C4-2B (cell line): ENCODE results near the gene GATA2.

ENCODE experiments used
- ZFX ChIP-seq: fragments of 450-650 bp; IDR thresholded peaks from 2 replicates; pipeline ENCODE4 v1.6.1; 2017
- TF ChIP-seq, protein P1 (sequence below): fragments of 450-650 bp; conservative IDR thresholded peaks from 2 replicates; pipeline ENCODE4 v1.5.1; 2017; ENCODE audit warnings: mild to moderate bottlenecking

DNA sequence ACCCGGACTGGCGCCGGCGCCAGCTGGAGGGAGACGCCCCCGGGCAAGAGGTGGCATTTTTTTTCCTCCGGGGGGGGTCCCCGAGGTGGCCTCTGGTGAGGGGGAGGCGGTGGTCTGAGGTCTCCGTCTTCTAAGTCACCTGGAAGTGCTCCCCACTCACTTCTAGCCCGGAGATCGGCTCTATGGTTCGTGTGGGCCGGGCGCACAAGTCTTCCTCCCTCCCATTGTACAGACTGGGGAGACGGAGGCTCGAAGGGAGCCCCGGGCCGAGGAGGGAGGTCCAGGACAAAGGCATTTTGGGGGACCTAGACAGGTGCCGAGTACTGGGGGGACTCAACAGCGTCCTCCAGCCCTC is 4.4 kb downstream of the GATA2 start:
- TF ChIP-seq, protein P1, sequence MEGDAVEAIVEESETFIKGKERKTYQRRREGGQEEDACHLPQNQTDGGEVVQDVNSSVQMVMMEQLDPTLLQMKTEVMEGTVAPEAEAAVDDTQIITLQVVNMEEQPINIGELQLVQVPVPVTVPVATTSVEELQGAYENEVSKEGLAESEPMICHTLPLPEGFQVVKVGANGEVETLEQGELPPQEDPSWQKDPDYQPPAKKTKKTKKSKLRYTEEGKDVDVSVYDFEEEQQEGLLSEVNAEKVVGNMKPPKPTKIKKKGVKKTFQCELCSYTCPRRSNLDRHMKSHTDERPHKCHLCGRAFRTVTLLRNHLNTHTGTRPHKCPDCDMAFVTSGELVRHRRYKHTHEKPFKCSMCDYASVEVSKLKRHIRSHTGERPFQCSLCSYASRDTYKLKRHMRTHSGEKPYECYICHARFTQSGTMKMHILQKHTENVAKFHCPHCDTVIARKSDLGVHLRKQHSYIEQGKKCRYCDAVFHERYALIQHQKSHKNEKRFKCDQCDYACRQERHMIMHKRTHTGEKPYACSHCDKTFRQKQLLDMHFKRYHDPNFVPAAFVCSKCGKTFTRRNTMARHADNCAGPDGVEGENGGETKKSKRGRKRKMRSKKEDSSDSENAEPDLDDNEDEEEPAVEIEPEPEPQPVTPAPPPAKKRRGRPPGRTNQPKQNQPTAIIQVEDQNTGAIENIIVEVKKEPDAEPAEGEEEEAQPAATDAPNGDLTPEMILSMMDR = no peak
- no peak for TF ChIP-seq ZFX
